DMS53 treated with DMSO at 0.1 percent for 48 hours (cell line): ENCODE data around the gene NPB.

Experiments used
- DNase-seq: peaks from one replicate; lab custom pipeline; 2025; ENCODE audit not compliant: unreplicated experiment; lab: John Stamatoyannopoulos, UW

NPB gene

GRCh38 chr17:81898029-81898866, 3.8 kb upstream of the NPB start:
- DNase-seq: no peak

GRCh38 chr17:81898885-81899284, 3.2 kb upstream of the NPB start:
- DNase-seq: no peak

- no peak for DNase-seq
Observed at GRCh38 chr17:81899514-81900166, 2.4 kb upstream of the NPB start.

GRCh38 chr17:81900181-81900820, 1.7 kb upstream of the NPB start:
- no peak for DNase-seq

- DNase-seq: no peak
Observed at GRCh38 chr17:81901167-81902022, 643 bp upstream of the NPB start.

- no peak for DNase-seq
Observed at GRCh38 chr17:81902653-81903414, 796 bp downstream of the NPB start.

GRCh38 chr17:81903415-81903831, 1.4 kb downstream of the NPB start:
- no peak for DNase-seq

- no peak for DNase-seq
Observed at GRCh38 chr17:81903896-81904599, 2.0 kb downstream of the NPB start.

- no peak for DNase-seq
Observed at GRCh38 chr17:81904600-81905423, 2.8 kb downstream of the NPB start.

- no peak for DNase-seq
Observed at GRCh38 chr17:81905424-81905875, 3.4 kb downstream of the NPB start.

- no peak for DNase-seq
Observed at GRCh38 chr17:81905993-81906392, 4.0 kb downstream of the NPB start.

- DNase-seq: no peak
Observed at GRCh38 chr17:81906476-81907218, 4.6 kb downstream of the NPB start.

- DNase-seq: no peak
Observed at GRCh38 chr17:81907219-81908145, 5.4 kb downstream of the NPB start.

- DNase-seq: no peak
Observed at GRCh38 chr17:81908793-81909192, 6.8 kb downstream of the NPB start.

GRCh38 chr17:81909231-81909630, 7.2 kb downstream of the NPB start:
- no peak for DNase-seq

GRCh38 chr17:81909966-81910839, 8.2 kb downstream of the NPB start:
- DNase-seq: no peak
